Heart right ventricle (tissue), 16 donors: ENCODE data around the gene GRPEL2. TPM values are rescaled to one million over a fixed set of nuclear protein-coding genes. Genes with fewer than 3 reads are reported as not detected.

Source experiments
- ATAC-seq, 8 donors: fragments of 200-7000 bp; cut with Tn5 transposase; one replicate each; pipeline ENCODE4 v1.9.1; 2020; ENCODE audit warnings: mild to moderate bottlenecking in 8 of 8, moderate library complexity in 8 of 8, moderate number of reproducible peaks in 1 of 8
- DNase-seq, 2 donors: peaks; one replicate each; pipeline ENCODE4 v3.0.0-alpha.2; 2020
- H3K27ac ChIP-seq, 10 donors: fragments of 200-600 bp; sonication (generic) in 2 of 10; one replicate each; pipeline versions ENCODE4 v1.5.0 to v1.8.0; 2020 to 2022; ENCODE audit warnings: mild to moderate bottlenecking in 3 of 10
- H3K27me3 ChIP-seq, 7 donors: fragments of 200-600 bp; one replicate each; pipeline ENCODE4 v1.8.0; 2021 to 2022; ENCODE audit warnings: mild to moderate bottlenecking in 2 of 7
- H3K36me3 ChIP-seq, 9 donors: fragments of 200-600 bp; sonication (generic) in 1 of 9; one replicate each; pipeline versions ENCODE4 v1.5.0 to v1.8.0; 2020 to 2022; ENCODE audit warnings: mild to moderate bottlenecking in 2 of 9
- H3K4me1 ChIP-seq, 9 donors: fragments of 200-600 bp; sonication (generic) in 1 of 9; one replicate each; pipeline versions ENCODE4 v1.5.0 to v1.8.0; 2020 to 2022; ENCODE audit warnings: mild to moderate bottlenecking in 4 of 9
- H3K4me3 ChIP-seq, 10 donors: fragments of 200-600 bp; sonication (generic) in 2 of 10; one replicate each; pipeline versions ENCODE4 v1.5.0 to v1.8.0; 2020 to 2022; ENCODE audit warnings: mild to moderate bottlenecking in 7 of 10, moderate library complexity in 2 of 10
- H3K9me3 ChIP-seq, 11 donors: fragments of 200-600 bp in 10 of 11; sonication (generic) in 2 of 11; one replicate each; pipeline versions ENCODE4 v1.5.0 to v1.8.0; 2013 to 2022; ENCODE audit warnings: mild to moderate bottlenecking in 2 of 11, control low read depth in 1 of 11, moderate library complexity in 1 of 11
- WGBS, 2 donors: extraction: QIAGEN DNeasy Blood & Tissue Kit; methylation state at CpG; one replicate each; pipeline ENCODE4 v1.1.7; 2013; ENCODE audit warnings: inconsistent platforms in 1 of 2; 5-methylcytosine and 5-hydroxymethylcytosine counted together
- intact Hi-C, 10 donors: fragments of 100-400 bp; cut with DNase I; formaldehyde crosslinking; loops; one replicate each; pipeline versions ENCODE4 v1.11.1 to v1.14.2; 2022
- polyA plus RNA-seq, 2 donors: library from polyadenylated mRNA; stranded (reverse); fragments of 200-250 nt; gene quantifications; one replicate each; pipeline ENCODE4 v1.2.3, GENCODE V29; 2013
- total RNA-seq, 10 donors: library from RNA; stranded (reverse); fragmentation: NEBNext Ultra II Directional in 3 of 10; extraction: Animal tissue kit (Norgen Biotek cat#: 25700) in 3 of 10; gene quantifications; one replicate each; pipeline versions ENCODE4 v1.2.1 to v1.2.4, GENCODE V29; 2021 to 2023
- TF ChIP-seq, protein P1 (sequence below), 9 donors: fragments of 200-600 bp; sonication (generic) in 2 of 9; IDR thresholded peaks; one replicate each; pipeline versions ENCODE4 v1.5.0 to v1.8.0; 2021 to 2022; ENCODE audit warnings: antibody characterized with exemption in 9 of 9, mild to moderate bottlenecking in 5 of 9, moderate library complexity in 1 of 9
- donor health status: Arrhythmogenic right ventricular cardiomyopathy.
- donor health status: ischemic (EF 13 %, LVEDD 7.1; RV severe dilation, severe dysfunction).
- donor health status: healthy with polysubstance abuse.
- donor health status: DM: no; HTN: yes; CAD: no.
- donor health status: DM: no; HTN: no; CAD: no.
- donor health status: ischemic (EF 25% LVEDD 6.9; RV normal size, moderate dysfunction).
- donor health status: ischemic (EF 25% LVEDD 5.7; RV mildly dilated, moderate dysfunction).
- donor health status: healthy.
- donor health status: DM: yes; HTN: yes; CAD: no.
- donor health status: Ischemic cardiomyopathy.
- donor health status: ischemic (EF 35%, LVEDD 5.7; RV mildly dilated, moderate dysfunction).
- donor health status: nonischemic (EF 11% LVEDD 7.7; RV severe dilation, severe dysfunction).
- donor health status: DM: yes; HTN: yes; CAD: no.
- donor health status: PGD.
- donor health status: ischemic (EF 29% LVEDD 5.4; RV normal size, mild dysfunction).
- donor health status: nonischemic (EF 23%, LVEDD 6.1; RV moderate dilation, normal function).

GRPEL2 gene
- total and polyA plus RNA-seq, 12 donors: 4.8 to 13.4 (median 9.9) TPM

DNA sequence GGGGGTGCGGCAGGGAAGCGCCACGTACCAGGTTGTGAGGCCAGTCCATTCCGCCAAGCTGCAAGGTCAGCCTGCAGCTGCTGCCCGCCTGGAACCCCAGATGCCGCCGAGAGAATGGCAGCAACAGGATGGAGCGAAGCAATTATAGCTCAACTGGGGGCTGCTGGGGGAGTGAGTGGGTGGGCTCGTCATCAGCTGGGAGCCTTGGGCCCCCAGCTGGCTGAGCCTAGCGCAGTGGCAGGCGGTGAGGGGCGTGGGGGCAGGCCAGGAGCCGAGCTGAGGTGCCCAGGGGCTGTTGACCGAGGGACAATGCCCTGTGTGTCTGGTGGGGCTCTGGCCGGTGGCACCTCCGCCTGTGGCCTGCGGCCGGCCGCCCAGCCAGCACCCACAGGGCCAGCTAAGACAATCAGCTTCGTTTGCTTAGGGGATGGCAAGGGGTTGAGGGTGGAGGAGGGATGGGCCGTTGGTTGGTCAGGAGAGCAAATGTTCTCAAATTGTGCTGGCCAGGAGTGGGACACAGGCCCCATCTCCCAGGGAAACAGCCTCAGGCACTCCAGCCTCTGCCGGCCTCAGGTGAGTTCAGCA lies 34.0 kb downstream of the GRPEL2 start, which contains the start of gene IL17B:
Gene IL17B (minus strand): TSS at position 116 of the 585 bp plus-strand sequence. CDS start 67 bp downstream, at position 49.
- H3K36me3 ChIP-seq: no peaks in the 10 kb centered on the region
- ATAC-seq (no peak), DNase-seq (no peak)
- H3K27me3 ChIP-seq: no peaks in the 10 kb centered on the region
- no peak within 1 kb of the TSS for H3K4me3 ChIP-seq
- TF ChIP-seq, protein P1, sequence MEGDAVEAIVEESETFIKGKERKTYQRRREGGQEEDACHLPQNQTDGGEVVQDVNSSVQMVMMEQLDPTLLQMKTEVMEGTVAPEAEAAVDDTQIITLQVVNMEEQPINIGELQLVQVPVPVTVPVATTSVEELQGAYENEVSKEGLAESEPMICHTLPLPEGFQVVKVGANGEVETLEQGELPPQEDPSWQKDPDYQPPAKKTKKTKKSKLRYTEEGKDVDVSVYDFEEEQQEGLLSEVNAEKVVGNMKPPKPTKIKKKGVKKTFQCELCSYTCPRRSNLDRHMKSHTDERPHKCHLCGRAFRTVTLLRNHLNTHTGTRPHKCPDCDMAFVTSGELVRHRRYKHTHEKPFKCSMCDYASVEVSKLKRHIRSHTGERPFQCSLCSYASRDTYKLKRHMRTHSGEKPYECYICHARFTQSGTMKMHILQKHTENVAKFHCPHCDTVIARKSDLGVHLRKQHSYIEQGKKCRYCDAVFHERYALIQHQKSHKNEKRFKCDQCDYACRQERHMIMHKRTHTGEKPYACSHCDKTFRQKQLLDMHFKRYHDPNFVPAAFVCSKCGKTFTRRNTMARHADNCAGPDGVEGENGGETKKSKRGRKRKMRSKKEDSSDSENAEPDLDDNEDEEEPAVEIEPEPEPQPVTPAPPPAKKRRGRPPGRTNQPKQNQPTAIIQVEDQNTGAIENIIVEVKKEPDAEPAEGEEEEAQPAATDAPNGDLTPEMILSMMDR (IDR thresholded peaks at IDR 0.05): no peak
- WGBS, 2 donors: 84 to 85% methylated on average over 22 of the region's 22 CpGs
- intact Hi-C loops: loop anchor here in 1 of 10 donors (5.0 kb wide), 1 partner anchor 188 kb away; no protein-coding TSS in a partner anchor
- peaks cover 9 to 42% (median 32%) of the 10 kb centered on the region in 9 donors for H3K4me1 ChIP-seq
- H3K9me3 ChIP-seq: no peaks in the 10 kb centered on the region
- peak within 1 kb of the TSS in 4 of 10 donors; percentile 31 to 94 (median 92) for H3K27ac ChIP-seq

DNA sequence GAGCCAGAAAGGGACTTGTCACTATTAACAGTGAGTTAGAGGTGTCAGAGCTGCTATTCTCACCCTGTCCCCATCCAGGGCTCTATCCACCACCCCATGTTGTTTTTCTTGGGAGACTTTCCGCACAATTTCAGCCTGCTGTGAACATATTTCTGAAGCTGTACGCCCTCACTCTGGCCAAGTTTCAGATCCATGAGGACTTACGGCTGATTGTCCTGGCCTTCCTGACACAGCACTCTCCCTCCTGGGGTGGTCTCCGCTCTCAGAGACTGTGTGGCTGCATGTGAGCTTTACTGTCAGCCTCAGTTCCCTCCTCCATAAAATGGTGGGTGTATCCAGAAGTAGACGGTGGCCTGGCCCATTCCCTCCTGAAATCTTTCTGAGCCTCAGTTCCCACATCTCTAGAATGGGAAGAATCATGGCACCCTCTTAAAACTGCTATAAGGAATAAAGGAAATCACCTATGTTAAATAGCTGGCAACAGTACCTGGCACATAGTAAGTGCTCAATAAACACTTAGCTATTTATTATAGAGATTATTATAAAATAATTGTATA lies 34.6 kb downstream of the GRPEL2 start:
- Histone ChIP-seq H3K9me3 (no peaks in the 10 kb centered on the region), H3K4me1 (peaks cover 11 to 48% (median 32%) of the 10 kb centered on the region in 9 donors), H3K36me3 (no peaks in the 10 kb centered on the region), H3K4me3 (no peak overlapping the region), H3K27me3 (no peaks in the 10 kb centered on the region), H3K27ac (peak overlapping the region in 4 of 10 donors; percentile 31 to 94 (median 92))
- TF ChIP-seq, protein P1 (IDR thresholded peaks at IDR 0.05): no peak
- WGBS, 2 donors: 76 to 80% methylated on average over 5 of the region's 5 CpGs
- intact Hi-C loops: loop anchor here in 8 of 10 donors (5.0 kb wide), 3 partner anchors 52 to 187 kb away; no protein-coding TSS in a partner anchor
- DNase-seq (no peak), ATAC-seq (no peak)

DNA sequence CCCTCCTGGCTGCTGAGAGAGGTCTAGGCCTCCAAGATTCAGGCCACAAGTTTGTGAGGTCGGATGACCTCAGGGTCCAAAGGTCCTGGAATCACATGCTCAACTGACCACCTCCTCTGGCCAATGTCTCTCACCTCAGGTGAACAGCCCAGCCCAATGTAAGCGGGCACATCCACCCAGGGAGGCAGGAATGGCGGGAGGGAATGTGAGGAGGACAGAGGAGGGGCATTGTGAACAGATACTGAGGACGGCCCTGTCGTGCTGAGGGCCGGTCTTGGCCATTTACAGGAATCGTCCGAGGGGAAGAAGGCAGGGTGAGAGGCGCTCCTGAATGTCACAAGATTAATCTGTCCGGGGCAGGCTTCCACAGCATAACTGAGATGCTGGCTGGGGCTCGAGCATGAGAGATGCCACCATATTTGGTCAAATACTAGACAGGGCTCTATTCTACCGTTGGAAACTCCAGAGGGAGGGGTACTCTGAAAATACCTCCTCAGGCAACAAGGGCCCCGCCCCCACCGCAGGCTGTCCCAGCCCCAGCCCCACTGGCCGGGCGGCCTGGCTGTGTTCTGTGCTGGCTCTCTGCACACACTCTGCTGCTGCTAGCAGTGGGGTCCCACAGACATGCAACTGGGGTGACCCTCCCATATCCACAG lies 35.3 kb downstream of the GRPEL2 start:
- no peak overlapping the region for H3K4me3 ChIP-seq
- H3K36me3 ChIP-seq: no peaks in the 10 kb centered on the region
- H3K4me1 ChIP-seq: peaks cover 11 to 55% (median 38%) of the 10 kb centered on the region in 9 donors
- DNase-seq (peak in 1 of 2 donors; percentile 25), ATAC-seq (peak in 7 of 8 donors; percentile 8 to 25 (median 12))
- H3K27me3 ChIP-seq: no peaks in the 10 kb centered on the region
- 52 to 63% methylated on average over 16 of the region's 16 CpGs for WGBS, 2 donors
- TF ChIP-seq, protein P1 (IDR thresholded peaks at IDR 0.05): no peak
- peak overlapping the region in 8 of 10 donors; percentile 18 to 95 (median 88) for H3K27ac ChIP-seq
- no peaks in the 10 kb centered on the region for H3K9me3 ChIP-seq
- intact Hi-C loops: loop anchor here in 7 of 10 donors (5.0 kb wide), 3 partner anchors 52 to 187 kb away; no protein-coding TSS in a partner anchor

DNA sequence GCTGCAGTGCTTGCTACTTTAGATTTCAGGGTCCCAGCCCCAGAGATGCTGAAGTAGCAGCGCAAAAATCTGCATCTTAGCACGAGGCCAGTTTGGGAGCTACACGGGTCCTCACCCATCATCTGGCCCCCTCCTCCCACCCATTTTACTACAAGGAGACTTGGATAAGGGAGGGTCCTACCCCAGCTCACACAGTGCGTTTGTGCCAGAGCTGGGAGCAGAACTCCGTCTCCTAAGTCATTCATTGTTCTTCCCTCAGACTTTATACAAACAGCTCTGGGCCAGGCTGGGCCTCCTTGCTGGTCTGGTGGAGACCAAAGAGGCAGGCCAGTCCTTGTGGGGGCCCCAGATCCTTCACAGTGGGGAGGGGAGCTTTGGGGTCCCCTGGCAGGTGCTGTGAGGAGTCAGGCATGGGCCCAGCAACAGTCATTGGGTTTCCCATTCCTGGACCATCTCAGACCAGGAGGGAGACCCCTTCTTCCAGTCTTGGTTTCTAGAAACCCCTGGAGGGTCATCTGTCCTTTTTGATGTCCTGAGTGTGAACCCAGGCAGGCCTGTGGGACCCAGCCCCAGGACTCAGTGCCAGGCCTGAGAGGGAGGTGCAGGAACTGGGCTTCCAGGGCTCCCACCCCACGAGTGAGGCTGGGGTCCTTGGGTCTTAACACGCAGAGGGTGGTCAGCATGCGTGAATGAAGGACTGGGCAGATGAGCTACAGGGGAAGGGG lies 36.1 kb downstream of the GRPEL2 start:
- 47 to 52% methylated on average over 8 of the region's 8 CpGs for WGBS, 2 donors
- Histone ChIP-seq H3K4me3 (peak overlapping the region in 1 of 10 donors; percentile 11), H3K36me3 (no peaks in the 10 kb centered on the region), H3K27ac (peak overlapping the region in 9 of 10 donors; percentile 41 to 95 (median 90)), H3K9me3 (no peaks in the 10 kb centered on the region), H3K27me3 (no peaks in the 10 kb centered on the region), H3K4me1 (peaks cover 14 to 63% (median 46%) of the 10 kb centered on the region in 9 donors)
- peak in 3 of 8 donors; percentile 1 to 21 (median 2) for ATAC-seq
- DNase-seq: no peak
- intact Hi-C loops: loop anchor here in 7 of 10 donors (5.0 kb wide), 3 partner anchors 51 to 186 kb away; no protein-coding TSS in a partner anchor
- TF ChIP-seq, protein P1 (IDR thresholded peaks at IDR 0.05): no peak
